Inferior parietal cortex (tissue), 1 donor: Measurements from ENCODE around the gene GORASP1.

Source experiments
- DNase-seq: peaks from one replicate; pipeline ENCODE4 v3.0.0-alpha.2; 2016; ENCODE audit errors: extremely low spot score

Gene GORASP1

GRCh38 chr3:39107388-39108199 is at the start of gene GORASP1, which contains the start of gene TTC21A:
TSS of gene GORASP1 (minus strand) at chr3:39107627. CDS start at chr3:39107541, 86 bp downstream.
TSS of gene TTC21A (plus strand) at chr3:39107680. CDS start at chr3:39107838, 158 bp downstream.
- peak; percentile 93 for DNase-seq

- no peak for DNase-seq
Observed at GRCh38 chr3:39156421-39156820, 49.0 kb upstream of the GORASP1 start.

- no peak for DNase-seq
Observed at GRCh38 chr3:39154280-39155021, 47.0 kb upstream of the GORASP1 start.

- DNase-seq: no peak
Observed at GRCh38 chr3:39153977-39154279, 46.5 kb upstream of the GORASP1 start.

GRCh38 chr3:39150803-39151631 is 43.6 kb upstream of the GORASP1 start:
- peak; percentile 48 for DNase-seq

GRCh38 chr3:39150148-39150802 is 42.8 kb upstream of the GORASP1 start:
- DNase-seq: no peak

- DNase-seq: no peak
Observed at GRCh38 chr3:39149498-39150147, 42.2 kb upstream of the GORASP1 start.

GRCh38 chr3:39149059-39149455 is 41.6 kb upstream of the GORASP1 start:
- DNase-seq: no peak

- DNase-seq: no peak
Observed at GRCh38 chr3:39148435-39149058, 41.1 kb upstream of the GORASP1 start.

GRCh38 chr3:39147711-39148434 is 40.4 kb upstream of the GORASP1 start:
- DNase-seq: no peak

GRCh38 chr3:39146611-39147591 is 39.5 kb upstream of the GORASP1 start:
- peak; percentile 44 for DNase-seq

GRCh38 chr3:39146083-39146501 is 38.7 kb upstream of the GORASP1 start:
- DNase-seq: no peak

GRCh38 chr3:39144748-39145380 is 37.4 kb upstream of the GORASP1 start:
- no peak for DNase-seq

- DNase-seq: no peak
Observed at GRCh38 chr3:39144095-39144747, 36.8 kb upstream of the GORASP1 start.

- DNase-seq: no peak
Observed at GRCh38 chr3:39143051-39143885, 35.8 kb upstream of the GORASP1 start.

GRCh38 chr3:39142067-39142466 is 34.6 kb upstream of the GORASP1 start:
- no peak for DNase-seq
